Kidney (tissue), 14 donors: ENCODE measurements around the gene TIMP4. TPM values are rescaled to one million over a fixed set of nuclear protein-coding genes. Genes with fewer than 3 reads are reported as not detected.

ENCODE experiments used
- DNase-seq, 5 donors: peaks; one replicate each; pipeline ENCODE4 v3.0.0-alpha.2; 2013 to 2020
- FAIRE-seq: peaks from 2 replicates; lab custom pipeline; 2012; peaks lifted over from hg19 to GRCh38; lab: Jason Lieb, UNC
- H3K27ac ChIP-seq, 2 donors: one replicate each; pipeline ENCODE4 v1.7.0; 2013; ENCODE audit warnings: low read depth in 2 of 2, low read length in 2 of 2, inconsistent platforms in 1 of 2
- H3K27me3 ChIP-seq: one replicate; pipeline ENCODE4 v1.7.1; 2013; ENCODE audit warnings: low read length, inconsistent platforms; ENCODE audit not compliant: control insufficient read depth, insufficient read depth
- H3K36me3 ChIP-seq, 3 donors: one replicate each; pipeline versions ENCODE4 v1.7.0 to v1.7.1; 2013; ENCODE audit warnings: low read length in 3 of 3, control low read depth in 1 of 3, inconsistent platforms in 1 of 3; ENCODE audit not compliant: insufficient read depth in 3 of 3, control insufficient read depth in 2 of 3
- H3K4me1 ChIP-seq, 3 donors: one replicate each; pipeline versions ENCODE4 v1.7.0 to v1.7.1; 2013; ENCODE audit warnings: low read length in 3 of 3, inconsistent platforms in 1 of 3, low read depth in 1 of 3; ENCODE audit not compliant: control insufficient read depth in 2 of 3, insufficient read depth in 2 of 3
- H3K4me3 ChIP-seq, 3 donors: one replicate each; pipeline versions ENCODE4 v1.7.0 to v1.8.1; 2013; ENCODE audit warnings: low read length in 3 of 3, control low read depth in 1 of 3, inconsistent platforms in 1 of 3
- H3K9ac ChIP-seq, 3 donors: one replicate each; pipeline versions ENCODE4 v1.7.0 to v1.7.1; 2013; ENCODE audit warnings: low read length in 3 of 3, control low read depth in 1 of 3, inconsistent platforms in 1 of 3
- H3K9me3 ChIP-seq, 3 donors: one replicate each; pipeline versions ENCODE4 v1.7.0 to v1.7.1; 2013; ENCODE audit warnings: low read length in 3 of 3, control low read depth in 1 of 3, inconsistent platforms in 1 of 3; ENCODE audit not compliant: control insufficient read depth in 2 of 3, insufficient read depth in 1 of 3
- intact Hi-C: fragments of 100-400 bp; cut with DNase I; formaldehyde crosslinking; loops from one replicate; pipeline ENCODE4 v1.11.1; 2022
- polyA plus RNA-seq: library from polyadenylated mRNA; stranded (reverse); fragments of 350-450 nt; fragmentation: Illumina TruSeq; extraction: RNeasy Lipid Tissue Mini Kit (QIAGEN cat#74804); gene quantifications from one replicate; pipeline ENCODE4 v1.2.3, GENCODE V29; 2014; ENCODE audit warnings: low read depth, low replicate concordance; ENCODE audit not compliant: insufficient read depth
- total RNA-seq: library from RNA; stranded (reverse); fragmentation: NEBNext Ultra II Directional; extraction: Animal tissue kit (Norgen Biotek cat#: 25700); gene quantifications from one replicate; pipeline ENCODE4 v1.2.1, GENCODE V29; 2021
- TF ChIP-seq, protein P1 (sequence below): IDR thresholded peaks from 3 replicates; pipeline ENCODE4 v1.5.1; 2012; ENCODE audit warnings: mild to moderate bottlenecking, moderate library complexity, borderline replicate concordance; ENCODE audit not compliant: insufficient read depth; ENCODE audit errors: extremely low read depth
- donor health status: control.
- donor health status: control.
- donor health status: control.
- donor health status: control.
- donor health status: control.
- donor health status: DM: yes; HTN: yes; CAD: no.
- donor health status: Normal renal cell carcinoma (clear cell type).

Gene TIMP4
- total and polyA plus RNA-seq, 2 donors from 2014 or later, result 2.4 to 7.6 TPM

DNA sequence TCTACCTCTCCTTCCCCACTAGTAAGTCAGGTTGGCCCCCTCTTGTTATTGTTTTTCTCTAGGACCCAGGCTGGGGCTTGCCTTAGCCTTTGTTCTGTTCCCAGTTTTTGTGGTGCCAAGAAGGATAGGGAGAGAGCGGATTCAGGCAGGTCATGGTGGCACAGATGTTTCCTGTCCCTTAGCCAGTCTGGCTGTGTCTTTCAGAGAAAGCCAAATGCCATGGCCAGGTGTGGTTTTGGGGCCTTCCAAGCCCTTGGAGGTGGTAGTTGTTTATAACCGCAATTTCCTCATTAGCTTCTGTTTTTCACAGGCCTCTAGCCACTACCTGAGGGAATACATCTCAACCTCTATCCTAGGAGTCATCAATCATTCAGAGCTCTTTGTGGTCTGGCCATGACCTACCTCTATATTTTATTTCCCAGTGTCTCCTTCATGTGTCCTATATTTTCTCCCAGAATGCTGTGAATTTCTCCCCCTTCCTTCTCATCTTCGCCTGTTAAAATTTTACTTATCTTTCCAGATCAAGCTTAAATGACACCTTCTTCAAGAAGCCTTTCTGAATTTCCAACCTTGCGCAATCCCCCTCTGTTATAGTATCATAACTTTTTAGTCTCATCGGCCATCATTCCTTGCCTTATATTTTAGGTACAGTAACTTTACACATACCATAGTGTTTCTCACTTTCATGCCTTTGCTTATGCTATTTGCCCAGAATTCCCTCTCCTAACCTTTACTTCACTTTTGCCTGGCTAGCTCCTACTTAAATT lies 38.2 kb downstream of the TIMP4 start:
- no peak overlapping the region for H3K27ac ChIP-seq
- no peak overlapping the region for H3K4me3 ChIP-seq
- no peaks in the 10 kb centered on the region for H3K27me3 ChIP-seq
- no peaks in the 10 kb centered on the region for H3K36me3 ChIP-seq
- no peaks in the 10 kb centered on the region for H3K9me3 ChIP-seq
- TF ChIP-seq, protein P1, sequence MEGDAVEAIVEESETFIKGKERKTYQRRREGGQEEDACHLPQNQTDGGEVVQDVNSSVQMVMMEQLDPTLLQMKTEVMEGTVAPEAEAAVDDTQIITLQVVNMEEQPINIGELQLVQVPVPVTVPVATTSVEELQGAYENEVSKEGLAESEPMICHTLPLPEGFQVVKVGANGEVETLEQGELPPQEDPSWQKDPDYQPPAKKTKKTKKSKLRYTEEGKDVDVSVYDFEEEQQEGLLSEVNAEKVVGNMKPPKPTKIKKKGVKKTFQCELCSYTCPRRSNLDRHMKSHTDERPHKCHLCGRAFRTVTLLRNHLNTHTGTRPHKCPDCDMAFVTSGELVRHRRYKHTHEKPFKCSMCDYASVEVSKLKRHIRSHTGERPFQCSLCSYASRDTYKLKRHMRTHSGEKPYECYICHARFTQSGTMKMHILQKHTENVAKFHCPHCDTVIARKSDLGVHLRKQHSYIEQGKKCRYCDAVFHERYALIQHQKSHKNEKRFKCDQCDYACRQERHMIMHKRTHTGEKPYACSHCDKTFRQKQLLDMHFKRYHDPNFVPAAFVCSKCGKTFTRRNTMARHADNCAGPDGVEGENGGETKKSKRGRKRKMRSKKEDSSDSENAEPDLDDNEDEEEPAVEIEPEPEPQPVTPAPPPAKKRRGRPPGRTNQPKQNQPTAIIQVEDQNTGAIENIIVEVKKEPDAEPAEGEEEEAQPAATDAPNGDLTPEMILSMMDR, result no peak
- intact Hi-C loops, result no loop called here
- no peak overlapping the region for H3K9ac ChIP-seq
- FAIRE-seq (no peak), DNase-seq (peak in 2 of 5 donors; percentile 19 to 22)
- no peaks in the 10 kb centered on the region for H3K4me1 ChIP-seq

DNA sequence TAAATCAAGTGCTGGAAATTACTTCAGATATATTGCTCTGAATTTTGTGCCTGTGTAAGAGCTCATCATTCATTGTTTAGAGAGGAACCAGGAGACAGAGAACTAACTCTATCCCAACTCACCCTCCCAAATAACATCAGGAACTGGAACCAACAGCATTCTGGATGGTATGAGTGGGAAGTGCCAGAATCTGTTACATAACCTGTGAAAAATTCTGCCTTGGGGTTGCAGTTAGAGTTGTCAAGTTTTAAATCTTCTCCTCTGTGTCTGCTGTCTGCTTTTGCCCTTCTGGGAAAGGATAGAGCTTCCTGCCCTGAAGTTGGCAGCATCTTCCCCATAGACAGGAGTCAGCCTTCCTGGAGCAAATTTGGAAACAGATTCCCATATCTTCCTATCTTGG lies 41.2 kb downstream of the TIMP4 start:
- TF ChIP-seq, protein P1, result no peak
- no peak overlapping the region for H3K9ac ChIP-seq
- no peak overlapping the region for H3K4me3 ChIP-seq
- FAIRE-seq, result no peak
- no peaks in the 10 kb centered on the region for H3K9me3 ChIP-seq
- DNase-seq, result no peak
- no peaks in the 10 kb centered on the region for H3K36me3 ChIP-seq
- H3K4me1 ChIP-seq, result no peaks in the 10 kb centered on the region
- H3K27me3 ChIP-seq, result no peaks in the 10 kb centered on the region
- intact Hi-C loops, result no loop called here
- no peak overlapping the region for H3K27ac ChIP-seq

DNA sequence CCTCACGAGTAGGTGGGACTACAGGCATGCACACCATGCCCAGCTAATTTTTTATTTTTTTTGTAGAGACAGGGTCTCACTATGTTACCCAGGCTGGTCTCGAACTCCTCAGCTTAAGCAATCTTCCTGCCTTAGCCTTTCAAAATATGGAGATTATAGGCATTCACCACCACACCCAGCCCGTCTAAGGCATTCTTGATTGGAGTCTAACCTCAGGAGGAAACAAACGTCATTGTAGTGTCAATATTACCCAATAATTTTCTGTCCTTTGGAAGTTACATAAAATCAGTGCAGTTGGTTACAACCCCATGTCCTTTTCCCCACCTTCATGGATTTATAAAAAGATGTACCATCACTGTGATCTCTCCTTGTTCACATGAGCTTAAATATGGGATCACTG lies 41.8 kb downstream of the TIMP4 start:
- H3K9ac ChIP-seq, result no peak overlapping the region
- H3K4me1 ChIP-seq, result no peaks in the 10 kb centered on the region
- TF ChIP-seq, protein P1, result no peak
- no peaks in the 10 kb centered on the region for H3K36me3 ChIP-seq
- no peaks in the 10 kb centered on the region for H3K9me3 ChIP-seq
- no peak for FAIRE-seq
- H3K4me3 ChIP-seq, result no peak overlapping the region
- DNase-seq, result no peak
- no peaks in the 10 kb centered on the region for H3K27me3 ChIP-seq
- intact Hi-C loops, result no loop called here
- no peak overlapping the region for H3K27ac ChIP-seq
